Liver (tissue), 2 donors: Measurements from ENCODE around the gene ECE1.

Experiments
- CTCF ChIP-seq: fragments of 150-350 bp; IDR thresholded peaks from 2 replicates; pipeline ENCODE4 v1.5.1; 2017; ENCODE audit warnings: improper control_type of control experiment, low read depth, low read length; ENCODE audit not compliant: missing input control
- MAX ChIP-seq: IDR thresholded peaks from 2 replicates; pipeline ENCODE4 v1.6.1; 2016; ENCODE audit warnings: antibody characterized with exemption
- YY1 ChIP-seq: IDR thresholded peaks from 2 replicates; pipeline ENCODE4 v1.6.1; 2016; ENCODE audit warnings: antibody characterized with exemption, mild to moderate bottlenecking
- donor health status: healthy.

- TF ChIP-seq CTCF (no peak), YY1 (no peak), MAX (no peak)
Measured at GRCh38 chr1:21300774-21301173, 10.5 kb upstream of the ECE1 start.
